ENCODE data around the gene BHLHE23. TPM values are rescaled to one million over a fixed set of nuclear protein-coding genes. Genes with fewer than 3 reads are reported as not detected.

BHLHE23 gene
- total RNA-seq, 1 donor from 2014 or later = not detected

GRCh38 chr20:62957136-62958117 is 49.3 kb downstream of the BHLHE23 start:
- H3K36me3 Mint-ChIP-seq (ENCODE audit: low read depth) = no peaks in the 10 kb centered on the region
- no peak overlapping the region for H3K27ac Mint-ChIP-seq
- intact Hi-C loops (cut with micrococcal nuclease) = no loop called here
- peaks cover 5% of the 10 kb centered on the region for H3K4me1 Mint-ChIP-seq (ENCODE audit: low read depth)
- no peak for DNase-seq (ENCODE audit: low spot score)
- H3K9me3 Mint-ChIP-seq = no peaks in the 10 kb centered on the region
- H3K27me3 Mint-ChIP-seq (ENCODE audit: low read depth) = no peaks in the 10 kb centered on the region
- H3K4me3 Mint-ChIP-seq (ENCODE audit: low read depth) = no peak overlapping the region

GRCh38 chr20:62956387-62957135 is 50.2 kb downstream of the BHLHE23 start:
- Mint-ChIP-seq H3K27me3 (ENCODE audit: low read depth) (no peaks in the 10 kb centered on the region), H3K4me3 (ENCODE audit: low read depth) (no peak overlapping the region), H3K9me3 (no peaks in the 10 kb centered on the region)

More at GRCh38 chr20:62956387-62957135, 50.2 kb downstream of the BHLHE23 start:
- no peak for DNase-seq (ENCODE audit: low spot score)
- Mint-ChIP-seq H3K27ac (no peak overlapping the region), H3K4me1 (ENCODE audit: low read depth) (peaks cover 8% of the 10 kb centered on the region), H3K36me3 (ENCODE audit: low read depth) (no peaks in the 10 kb centered on the region)
- intact Hi-C loops (cut with micrococcal nuclease) = no loop called here

Other genes with a start within 250 kb of the BHLHE23 start
- 17.9 and 18.2 TPM in 2 replicates for gene MRGBP, start 210.5 kb downstream of the BHLHE23 start, total RNA-seq
- 54.3 and 55.7 TPM in 2 replicates for gene OGFR, start 202.1 kb downstream of the BHLHE23 start, total RNA-seq
- gene COL9A3, start 189.9 kb downstream of the BHLHE23 start, total RNA-seq = 0.27 and 0.32 TPM in 2 replicates
- gene TCFL5, start 145.1 kb downstream of the BHLHE23 start, total RNA-seq = 5.7 and 7.1 TPM in 2 replicates
- gene DIDO1, start 80.5 kb downstream of the BHLHE23 start, total RNA-seq = 57.9 and 59.8 TPM in 2 replicates
- 50.5 and 53.7 TPM in 2 replicates for gene GID8, start 68.8 kb downstream of the BHLHE23 start, total RNA-seq
- 20.2 and 21.4 TPM in 2 replicates for gene SLC17A9, start 54.3 kb downstream of the BHLHE23 start, total RNA-seq
- 43.7 and 44.7 TPM in 2 replicates for gene YTHDF1, start 209.2 kb upstream of the BHLHE23 start, total RNA-seq
- gene BIRC7, start 228.9 kb upstream of the BHLHE23 start, total RNA-seq = not detected in 2 replicates
- gene NKAIN4, start 247.5 kb upstream of the BHLHE23 start, total RNA-seq = not detected in 2 replicates